ENCODE results near the gene TSC22D2. TPM values are rescaled to one million over a fixed set of nuclear protein-coding genes. Genes with fewer than 3 reads are reported as not detected.

Gene TSC22D2
- total RNA-seq, 3 donors from 2014 or later (not counting 1 experiment from before 2014, with no cell fraction given): 50.1 to 66.3 (median 63.0) TPM

GRCh38 chr3:150421256-150421655, 13.2 kb downstream of the TSC22D2 start:
- DNase-seq (no peak), ATAC-seq (no peak)
- Mint-ChIP-seq H3K27ac (no peak overlapping the region), H3K9me3 (no peaks in the 10 kb centered on the region), H3K36me3 (no peaks in the 10 kb centered on the region), H3K4me1 (peaks cover 50 to 60% of the 10 kb centered on the region in 2 donors), H3K27me3 (ENCODE audit: low read depth in 2 of 2) (no peaks in the 10 kb centered on the region), H3K4me3 (no peak overlapping the region)
- H3K27me3 ChIP-seq (ENCODE audit: control insufficient read depth, insufficient read depth, low read length): no peaks in the 10 kb centered on the region
- H3K27ac ChIP-seq (ENCODE audit: low read length): no peak overlapping the region
- no peaks in the 10 kb centered on the region for H3K9me3 ChIP-seq (ENCODE audit: control insufficient read depth, insufficient read depth, low read length)
- TF ChIP-seq CTCF (IDR thresholded peaks at IDR 0.05): no peak
- intact Hi-C loops (cut with micrococcal nuclease): no loop called here
- WGBS (ENCODE audit: insufficient coverage): 94% methylated on average over 2 of the region's 3 CpGs
- no peak overlapping the region for H3K4me3 ChIP-seq (ENCODE audit: low read length)
- H3K36me3 ChIP-seq (ENCODE audit: control insufficient read depth, insufficient read depth, low read length): peaks cover 2% of the 10 kb centered on the region
- H3K4me1 ChIP-seq (ENCODE audit: control insufficient read depth, insufficient read depth, low read length): no peaks in the 10 kb centered on the region

GRCh38 chr3:150421799-150422548, 13.9 kb downstream of the TSC22D2 start:
- H3K4me3 Mint-ChIP-seq: no peak overlapping the region
- 98% methylated on average over 3 of the region's 3 CpGs for WGBS (ENCODE audit: insufficient coverage)
- no peak overlapping the region for H3K4me3 ChIP-seq (ENCODE audit: low read length)
- no peaks in the 10 kb centered on the region for H3K27me3 ChIP-seq (ENCODE audit: control insufficient read depth, insufficient read depth, low read length)
- H3K36me3 Mint-ChIP-seq: no peaks in the 10 kb centered on the region
- no peaks in the 10 kb centered on the region for H3K9me3 Mint-ChIP-seq
- no peak for DNase-seq
- TF ChIP-seq CTCF (IDR thresholded peaks at IDR 0.05): no peak
- H3K4me1 Mint-ChIP-seq: peaks cover 54 to 63% of the 10 kb centered on the region in 2 donors
- no peaks in the 10 kb centered on the region for H3K9me3 ChIP-seq (ENCODE audit: control insufficient read depth, insufficient read depth, low read length)
- no peaks in the 10 kb centered on the region for H3K27me3 Mint-ChIP-seq (ENCODE audit: low read depth in 2 of 2)
- ATAC-seq: peak in 2 of 3 donors; percentile 50 to 57
- H3K36me3 ChIP-seq (ENCODE audit: control insufficient read depth, insufficient read depth, low read length): peaks cover 2% of the 10 kb centered on the region
- no peak overlapping the region for H3K27ac ChIP-seq (ENCODE audit: low read length)
- intact Hi-C loops (cut with micrococcal nuclease): no loop called here
- no peaks in the 10 kb centered on the region for H3K4me1 ChIP-seq (ENCODE audit: control insufficient read depth, insufficient read depth, low read length)
- H3K27ac Mint-ChIP-seq: no peak overlapping the region

GRCh38 chr3:150422907-150423306, 14.8 kb downstream of the TSC22D2 start:
- H3K4me3 Mint-ChIP-seq: no peak overlapping the region
- ATAC-seq: no peak
- no peak for TF ChIP-seq CTCF (IDR thresholded peaks at IDR 0.05)
- H3K36me3 Mint-ChIP-seq: no peaks in the 10 kb centered on the region
- 90% methylated on average over 4 of the region's 4 CpGs for WGBS (ENCODE audit: insufficient coverage)
- no peak overlapping the region for H3K4me3 ChIP-seq (ENCODE audit: low read length)
- H3K9me3 Mint-ChIP-seq: no peaks in the 10 kb centered on the region
- H3K9me3 ChIP-seq (ENCODE audit: control insufficient read depth, insufficient read depth, low read length): no peaks in the 10 kb centered on the region
- intact Hi-C loops (cut with micrococcal nuclease): no loop called here
- no peaks in the 10 kb centered on the region for H3K27me3 ChIP-seq (ENCODE audit: control insufficient read depth, insufficient read depth, low read length)
- no peak overlapping the region for H3K27ac ChIP-seq (ENCODE audit: low read length)
- peaks cover 2% of the 10 kb centered on the region for H3K36me3 ChIP-seq (ENCODE audit: control insufficient read depth, insufficient read depth, low read length)
- H3K27ac Mint-ChIP-seq: no peak overlapping the region
- H3K4me1 ChIP-seq (ENCODE audit: control insufficient read depth, insufficient read depth, low read length): no peaks in the 10 kb centered on the region
- peaks cover 50 to 63% of the 10 kb centered on the region in 2 donors for H3K4me1 Mint-ChIP-seq
- H3K27me3 Mint-ChIP-seq (ENCODE audit: low read depth in 2 of 2): no peaks in the 10 kb centered on the region
- DNase-seq: no peak

- Mint-ChIP-seq H3K4me1 (peaks cover 48 to 64% of the 10 kb centered on the region in 2 donors), H3K9me3 (no peaks in the 10 kb centered on the region), H3K4me3 (no peak overlapping the region), H3K36me3 (no peaks in the 10 kb centered on the region), H3K27ac (no peak overlapping the region), H3K27me3 (ENCODE audit: low read depth in 2 of 2) (no peaks in the 10 kb centered on the region)
- peaks cover 2% of the 10 kb centered on the region for H3K36me3 ChIP-seq (ENCODE audit: control insufficient read depth, insufficient read depth, low read length)
- H3K27ac ChIP-seq (ENCODE audit: low read length): no peak overlapping the region
- no peaks in the 10 kb centered on the region for H3K4me1 ChIP-seq (ENCODE audit: control insufficient read depth, insufficient read depth, low read length)
- DNase-seq: no peak
- ATAC-seq: no peak
- no peaks in the 10 kb centered on the region for H3K27me3 ChIP-seq (ENCODE audit: control insufficient read depth, insufficient read depth, low read length)
- WGBS (ENCODE audit: insufficient coverage): 100% methylated on average over 2 of the region's 4 CpGs
- intact Hi-C loops (cut with micrococcal nuclease): no loop called here
- no peaks in the 10 kb centered on the region for H3K9me3 ChIP-seq (ENCODE audit: control insufficient read depth, insufficient read depth, low read length)
- no peak overlapping the region for H3K4me3 ChIP-seq (ENCODE audit: low read length)
- TF ChIP-seq CTCF (IDR thresholded peaks at IDR 0.05): no peak
These were observed 15.7 kb downstream of the TSC22D2 start for GRCh38 chr3:150423761-150424160.

Measured in natural killer cell (primary cell).